K562 (cell line): ENCODE data around the gene THG1L.

ENCODE experiments used
- SAP30 ChIP-seq: fragments of 200-600 bp; sonication (generic); IDR thresholded peaks from 2 replicates; pipeline ENCODE4 v1.6.1; 2012; ENCODE audit warnings: borderline replicate concordance, low read depth, mild to moderate bottlenecking, moderate library complexity, low read length, control low read depth, inconsistent platforms; ENCODE audit not compliant: insufficient read depth, poor library complexity, severe bottlenecking
- TF ChIP-seq, protein P1 (sequence below): sonication (generic); formaldehyde crosslinking; IDR thresholded peaks from 2 replicates; pipeline ENCODE4 v1.5.0; 2020; ENCODE audit warnings: missing genetic modification reagents

GRCh38 chr5:157764531-157764930, 33.3 kb downstream of the THG1L start:
- TF ChIP-seq, protein P1, sequence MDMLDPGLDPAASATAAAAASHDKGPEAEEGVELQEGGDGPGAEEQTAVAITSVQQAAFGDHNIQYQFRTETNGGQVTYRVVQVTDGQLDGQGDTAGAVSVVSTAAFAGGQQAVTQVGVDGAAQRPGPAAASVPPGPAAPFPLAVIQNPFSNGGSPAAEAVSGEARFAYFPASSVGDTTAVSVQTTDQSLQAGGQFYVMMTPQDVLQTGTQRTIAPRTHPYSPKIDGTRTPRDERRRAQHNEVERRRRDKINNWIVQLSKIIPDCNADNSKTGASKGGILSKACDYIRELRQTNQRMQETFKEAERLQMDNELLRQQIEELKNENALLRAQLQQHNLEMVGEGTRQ (CRISPR knock-in tag) = no peak
- no peak for TF ChIP-seq SAP30
